Left kidney (tissue), 2 donors: ENCODE data around the gene EPHA3. TPM values are rescaled to one million over a fixed set of nuclear protein-coding genes. Genes with fewer than 3 reads are reported as not detected.

Experiments used
- DNase-seq: peaks from one replicate; pipeline ENCODE4 v3.0.0-alpha.2; 2013
- polyA plus RNA-seq: library from polyadenylated mRNA; unstranded; fragments of 120-200 nt; gene quantifications from one replicate; pipeline ENCODE4 v1.2.1, GENCODE V29; 2013; ENCODE audit not compliant: insufficient read length

The EPHA3 gene
- polyA plus RNA-seq, 1 donor, result 5.1 TPM

DNA sequence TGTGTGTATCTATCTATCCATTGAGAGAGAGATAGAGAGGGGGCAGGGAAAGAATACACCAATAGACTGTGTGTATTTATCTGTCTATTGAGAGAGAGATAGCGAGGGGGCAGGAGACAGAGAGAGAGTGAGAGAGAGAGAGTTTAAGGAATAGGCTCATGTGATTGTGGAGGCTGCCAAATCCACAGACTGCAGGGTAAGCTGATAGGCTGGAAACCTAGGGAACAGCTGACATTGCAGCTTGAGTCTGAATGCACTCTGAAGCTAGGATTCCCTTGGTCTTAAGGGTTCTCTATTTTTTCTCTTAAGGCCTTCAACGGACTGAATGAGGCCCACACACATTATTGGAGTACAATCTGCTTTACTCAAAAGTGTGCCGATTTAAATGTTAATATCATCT, 255.8 kb downstream of the EPHA3 start:
- no peak for DNase-seq

- DNase-seq, result peak; percentile 6
These were observed 256.9 kb downstream of the EPHA3 start for GRCh38 chr3:89364314-89364713.

- no peak for DNase-seq
These were observed 259.7 kb downstream of the EPHA3 start for GRCh38 chr3:89367166-89367565.

GRCh38 chr3:89368846-89369245, 261.4 kb downstream of the EPHA3 start:
- no peak for DNase-seq

GRCh38 chr3:89372456-89372855, 265.0 kb downstream of the EPHA3 start:
- no peak for DNase-seq

GRCh38 chr3:89373434-89373833, 266.0 kb downstream of the EPHA3 start:
- DNase-seq, result no peak

GRCh38 chr3:89375451-89375850, 268.0 kb downstream of the EPHA3 start:
- DNase-seq, result no peak

- no peak for DNase-seq
These were observed 272.6 kb downstream of the EPHA3 start for GRCh38 chr3:89380016-89380415.

- DNase-seq, result no peak
These were observed 285.6 kb downstream of the EPHA3 start for GRCh38 chr3:89392991-89393390.

DNA sequence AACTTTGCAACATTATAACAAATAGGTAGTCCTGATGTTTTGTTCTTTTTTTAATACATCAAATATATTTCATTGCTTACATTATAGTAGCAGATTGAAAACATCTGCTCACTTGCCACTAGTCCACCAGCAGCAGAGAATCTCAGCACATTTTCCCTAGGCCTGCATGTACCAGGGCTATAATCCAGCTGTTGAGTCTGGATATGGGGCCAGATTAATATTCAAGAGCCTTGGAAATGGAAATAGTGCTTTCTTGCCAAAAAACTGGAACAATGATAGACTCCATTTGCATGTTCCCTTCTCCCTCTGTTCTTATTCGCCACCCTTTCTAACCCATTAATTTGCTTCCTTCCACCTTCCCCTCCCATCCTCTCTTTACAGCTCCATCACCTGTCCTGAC, 288.0 kb downstream of the EPHA3 start:
- no peak for DNase-seq

- no peak for DNase-seq
These were observed 288.6 kb downstream of the EPHA3 start for GRCh38 chr3:89395996-89396395.

DNA sequence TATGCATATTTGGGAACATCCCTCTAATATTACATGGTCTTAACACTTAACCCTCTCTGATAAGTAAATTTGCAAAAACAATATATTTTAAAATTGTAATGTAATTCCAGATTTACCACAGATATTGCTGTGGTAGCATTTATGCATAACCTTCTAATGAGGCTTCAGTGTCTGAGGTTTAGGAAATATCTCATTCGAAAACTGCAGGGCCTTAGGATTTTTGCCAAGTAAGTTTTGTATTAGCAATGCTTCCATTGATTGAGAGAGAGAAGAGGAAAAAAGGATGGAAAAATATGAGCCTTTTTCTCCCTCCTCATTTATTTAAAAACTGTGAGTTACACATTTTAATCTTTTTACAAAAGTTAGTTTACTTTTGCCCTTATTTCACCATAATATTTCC, 294.6 kb downstream of the EPHA3 start:
- DNase-seq, result no peak

GRCh38 chr3:89405176-89405575, 297.8 kb downstream of the EPHA3 start:
- no peak for DNase-seq

DNA sequence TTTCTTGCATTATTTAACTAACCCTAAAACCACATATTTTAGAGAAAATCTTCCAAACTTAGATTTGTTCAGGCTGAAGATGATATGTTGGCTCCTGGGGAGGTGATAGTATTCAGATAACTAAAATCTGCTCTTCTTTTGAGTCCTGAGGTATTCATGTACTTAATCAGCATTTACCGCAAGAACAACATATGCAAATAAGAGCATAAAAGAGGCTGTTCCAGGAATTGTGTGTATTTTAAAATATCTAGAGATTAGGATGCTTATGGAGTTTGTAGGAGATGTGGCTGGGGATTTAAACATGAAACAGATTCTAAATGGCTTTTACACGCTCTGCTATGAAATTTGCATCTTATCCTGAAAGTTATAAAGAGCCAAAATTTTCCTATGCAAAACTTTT, 298.2 kb downstream of the EPHA3 start:
- DNase-seq, result no peak

GRCh38 chr3:89411201-89411600, 303.8 kb downstream of the EPHA3 start:
- no peak for DNase-seq

- no peak for DNase-seq
These were observed 306.8 kb downstream of the EPHA3 start for GRCh38 chr3:89414270-89414669.

DNA sequence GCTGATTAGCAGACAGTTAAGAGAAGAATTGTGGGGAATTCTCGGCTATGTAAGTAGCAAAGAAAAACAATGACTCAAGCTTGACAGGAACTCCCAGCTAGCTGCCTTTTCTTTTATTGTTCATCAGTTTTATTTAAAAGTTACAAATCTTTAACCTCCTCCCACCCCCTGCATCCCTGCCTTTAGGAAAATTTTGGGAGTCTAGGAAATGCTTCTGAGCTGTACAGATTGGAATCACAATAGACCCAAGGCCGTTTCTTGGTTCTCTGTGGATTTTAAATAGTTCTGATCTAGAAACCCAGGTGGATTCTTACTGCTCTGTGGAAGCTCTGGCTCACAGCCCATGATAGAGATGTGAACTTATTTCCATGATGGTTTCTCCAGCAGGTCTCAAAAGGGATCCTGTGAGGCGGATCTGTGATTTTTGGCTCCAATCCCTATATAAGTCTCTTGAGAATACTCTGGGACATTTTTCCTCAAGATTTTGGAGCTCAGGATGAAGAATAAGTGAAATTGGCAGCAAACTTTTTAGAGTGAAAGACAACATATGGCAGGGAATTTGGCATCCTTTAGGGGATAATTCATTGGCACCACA, 312.3 kb downstream of the EPHA3 start:
- no peak for DNase-seq

DNA sequence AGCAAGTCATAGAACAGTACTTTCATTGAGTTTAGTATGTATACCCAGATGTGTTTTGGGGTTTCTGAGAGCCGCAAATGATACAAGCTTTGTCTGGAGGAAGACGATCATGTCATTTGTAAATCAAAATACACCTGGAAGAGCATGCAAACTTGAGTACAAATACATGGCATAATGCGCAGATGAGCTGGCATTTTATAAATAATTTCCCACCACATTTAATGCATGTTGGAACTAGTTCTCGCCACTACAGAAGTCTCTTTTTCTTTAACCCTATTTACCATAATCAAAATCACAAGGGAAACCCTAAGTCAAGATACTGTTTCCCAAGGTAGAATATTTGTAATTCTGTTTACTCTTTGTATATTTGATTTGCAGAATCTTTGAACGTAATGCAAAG, 318.6 kb downstream of the EPHA3 start:
- no peak for DNase-seq

- no peak for DNase-seq
These were observed 327.4 kb downstream of the EPHA3 start for GRCh38 chr3:89434621-89435380.

DNA sequence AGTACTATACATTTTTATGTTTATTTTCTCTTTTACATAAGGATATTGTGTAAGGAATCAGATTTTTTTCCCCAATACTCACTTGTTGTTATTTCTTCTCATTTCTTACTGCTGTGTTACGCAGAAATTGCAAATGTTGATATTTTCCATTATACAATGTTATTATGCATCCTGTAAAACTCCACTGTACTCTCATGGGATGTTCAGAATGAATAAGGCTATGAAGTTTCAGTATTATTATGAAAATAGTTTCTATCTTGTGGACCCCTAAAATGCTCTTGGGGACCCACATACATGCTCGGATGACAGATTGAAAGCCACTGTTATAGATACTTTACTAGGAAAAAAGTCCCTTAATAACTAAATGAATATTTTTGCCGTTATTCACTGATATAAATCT, 329.4 kb downstream of the EPHA3 start:
- DNase-seq, result no peak

- DNase-seq, result no peak
These were observed 333.0 kb downstream of the EPHA3 start for GRCh38 chr3:89440386-89440785.

DNA sequence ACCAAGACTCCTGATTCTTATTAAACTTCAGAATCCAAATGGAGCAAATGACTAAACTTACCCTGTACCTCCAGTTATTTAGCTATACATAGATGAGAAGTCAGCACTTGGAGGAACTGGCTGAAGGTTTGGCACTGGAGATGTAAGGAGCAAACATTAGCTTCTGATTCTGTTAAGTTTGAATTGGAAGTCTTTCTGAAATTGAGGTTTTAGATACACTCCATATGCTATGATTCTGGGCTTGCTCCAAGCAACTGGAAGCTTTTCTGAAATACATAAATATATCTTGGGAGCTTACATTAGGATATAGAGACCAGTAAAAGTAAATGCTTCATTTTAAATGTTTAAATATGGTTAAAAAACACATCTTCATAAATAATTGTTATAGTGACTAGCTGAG, 333.7 kb downstream of the EPHA3 start:
- DNase-seq, result no peak

DNA sequence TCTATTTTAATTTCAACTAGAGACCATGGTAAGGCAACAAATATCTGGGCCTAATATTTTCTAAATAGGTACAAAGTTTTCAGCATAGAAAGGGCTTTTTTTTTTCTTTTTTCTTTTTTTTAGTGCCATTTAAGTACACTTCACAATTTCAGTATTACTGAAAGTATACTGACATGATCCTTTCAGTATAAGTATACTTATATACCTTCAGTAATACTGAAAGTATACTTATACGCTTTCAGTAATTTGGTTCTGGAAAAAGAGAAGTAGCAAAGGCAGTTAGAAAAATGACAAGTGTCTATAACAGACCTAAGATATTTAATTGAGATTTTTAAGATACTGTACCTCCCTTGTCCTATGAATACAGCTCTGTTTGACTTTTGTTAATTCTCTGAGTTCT, 339.2 kb downstream of the EPHA3 start:
- no peak for DNase-seq

DNA sequence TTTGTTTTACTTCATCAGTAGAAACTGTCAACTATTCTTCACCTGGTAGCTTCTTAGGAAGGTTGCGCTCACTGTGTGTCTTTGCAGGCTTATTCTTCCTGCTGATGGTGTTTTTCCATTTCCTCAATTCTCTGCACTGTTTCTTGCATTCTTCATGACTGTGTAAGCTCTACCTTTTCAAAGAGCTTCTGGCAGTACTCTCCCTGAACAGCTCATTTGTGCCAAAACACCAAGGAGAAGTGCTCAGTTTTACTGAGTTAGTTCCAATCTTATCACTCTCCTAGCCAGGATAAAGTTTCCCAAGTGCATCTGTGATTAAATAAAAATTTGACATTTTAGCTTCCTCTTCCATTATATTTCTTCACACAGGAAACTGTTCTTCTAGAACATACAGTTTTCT, 339.8 kb downstream of the EPHA3 start:
- no peak for DNase-seq
